ENCODE data around the gene CMC1.
"Not testable (repeated sequence)": the region's sequence is repeated elsewhere in the genome, so short reads cannot be mapped to it uniquely, and the experiment has no call there.

CMC1 gene

DNA sequence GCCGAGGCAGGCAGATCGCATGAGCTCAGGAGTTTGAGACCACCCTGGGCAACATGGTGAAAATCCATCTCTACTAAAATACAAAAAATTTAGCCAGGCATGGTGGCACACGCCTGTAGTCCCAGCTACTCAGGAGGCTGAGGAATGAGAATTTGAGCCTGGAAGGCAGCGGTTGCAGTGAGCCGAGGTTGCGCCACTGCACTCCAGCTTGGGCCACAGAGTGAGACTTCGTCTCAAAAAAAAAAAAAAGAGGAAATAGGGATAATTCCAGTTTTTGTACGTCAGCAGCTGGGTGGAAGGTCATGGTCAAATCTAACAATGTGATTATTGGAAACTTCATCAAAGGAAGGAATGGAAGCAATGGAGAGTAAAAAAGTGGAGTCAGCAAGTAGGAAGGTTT, 3.1 kb downstream of the CMC1 start:
- no peak for DNase-seq (ENCODE audit: low read depth)

DNA sequence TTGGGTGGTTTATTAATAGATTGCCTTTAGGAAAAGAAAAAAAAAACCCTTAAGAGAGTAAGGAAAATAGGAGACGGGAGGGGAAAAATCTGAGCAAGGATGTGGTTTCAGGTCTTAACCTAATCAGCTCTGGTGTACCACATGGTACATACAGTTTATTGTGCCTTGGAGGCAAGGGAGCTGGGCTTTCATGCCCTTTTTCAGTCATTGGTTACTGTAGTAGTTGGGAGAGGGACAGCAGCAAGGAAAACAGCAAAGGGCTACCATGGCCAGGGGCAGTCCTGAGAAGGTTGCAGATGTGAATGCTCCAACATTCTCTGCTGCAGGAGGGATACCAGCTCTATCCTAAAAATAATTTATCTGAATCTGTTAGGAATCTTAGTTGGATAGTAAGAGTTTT, 5.9 kb downstream of the CMC1 start:
- peak; percentile 4 for DNase-seq (ENCODE audit: low read depth)

DNA sequence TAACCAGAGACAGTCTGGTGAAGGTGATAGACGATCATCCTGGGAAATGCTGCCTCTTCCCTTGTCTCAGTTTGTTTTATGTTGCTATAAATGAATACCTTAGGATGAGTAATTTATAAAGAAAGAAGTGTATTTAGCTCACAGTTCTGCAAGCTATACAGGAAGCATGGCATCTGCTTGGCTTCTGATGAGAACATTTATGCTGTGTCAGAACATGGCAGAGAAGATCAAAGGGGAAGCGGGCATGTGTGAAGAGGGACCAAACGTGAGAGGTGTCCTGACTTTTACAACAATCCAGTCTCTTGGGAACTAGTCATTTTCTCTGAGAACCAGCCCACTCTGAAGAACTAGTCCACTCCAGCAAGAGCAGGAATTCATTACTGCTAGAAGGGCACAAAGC, 9.6 kb downstream of the CMC1 start:
- DNase-seq (ENCODE audit: low read depth), result no peak

DNA sequence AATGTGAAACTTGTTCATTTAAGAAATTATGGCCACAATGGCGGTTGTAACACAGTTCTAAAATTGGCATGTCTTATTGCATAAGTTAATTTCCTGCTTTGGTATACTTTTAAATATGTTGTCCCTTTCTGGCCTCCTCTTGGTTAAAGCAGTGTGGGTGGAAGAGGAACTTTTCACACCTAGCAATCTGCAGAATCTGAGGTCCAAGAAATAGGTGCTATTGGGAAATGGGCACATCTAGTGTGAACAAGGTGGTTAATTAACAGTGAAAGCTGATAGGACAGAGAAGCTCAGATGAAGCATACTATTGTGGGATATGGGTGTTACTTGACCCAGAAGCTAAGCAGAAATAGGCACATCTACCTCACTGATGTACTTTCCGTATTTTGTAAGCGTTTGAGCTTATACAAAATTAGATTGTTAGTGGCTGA, 10.6 kb downstream of the CMC1 start:
- DNase-seq (ENCODE audit: low read depth), result no peak

DNA sequence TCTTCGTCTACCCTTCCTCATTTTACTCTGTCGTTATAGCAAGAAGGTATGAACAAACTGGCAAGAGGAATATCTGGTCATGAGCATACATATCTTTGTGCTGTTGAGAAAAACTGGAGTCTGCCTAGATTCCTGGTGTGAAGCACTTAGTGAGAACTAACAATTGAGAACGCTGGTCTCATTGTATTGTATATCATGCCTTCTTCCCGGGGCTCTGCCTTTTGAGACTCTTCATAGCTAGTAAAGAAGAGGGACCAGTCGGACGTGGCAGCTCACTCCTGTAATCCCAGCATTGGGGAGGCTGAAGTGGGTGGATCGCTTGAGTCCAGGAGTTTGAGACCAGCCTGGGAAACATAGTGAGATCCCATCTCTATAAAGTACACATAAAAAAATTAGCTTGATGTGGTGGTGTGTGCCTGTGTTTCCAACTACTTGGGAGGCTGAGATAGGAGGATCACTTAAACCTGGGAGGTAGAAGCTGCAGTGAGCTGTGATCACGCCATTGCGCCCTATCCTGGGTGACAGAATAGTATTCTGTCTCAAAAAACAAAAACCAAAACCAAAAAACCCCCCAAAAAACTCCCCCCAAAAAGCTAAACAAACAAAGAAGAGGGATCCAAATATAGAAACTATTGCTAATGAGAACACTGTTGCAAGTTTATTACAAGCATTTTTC, 11.8 kb downstream of the CMC1 start:
- DNase-seq (ENCODE audit: low read depth), result no peak

DNA sequence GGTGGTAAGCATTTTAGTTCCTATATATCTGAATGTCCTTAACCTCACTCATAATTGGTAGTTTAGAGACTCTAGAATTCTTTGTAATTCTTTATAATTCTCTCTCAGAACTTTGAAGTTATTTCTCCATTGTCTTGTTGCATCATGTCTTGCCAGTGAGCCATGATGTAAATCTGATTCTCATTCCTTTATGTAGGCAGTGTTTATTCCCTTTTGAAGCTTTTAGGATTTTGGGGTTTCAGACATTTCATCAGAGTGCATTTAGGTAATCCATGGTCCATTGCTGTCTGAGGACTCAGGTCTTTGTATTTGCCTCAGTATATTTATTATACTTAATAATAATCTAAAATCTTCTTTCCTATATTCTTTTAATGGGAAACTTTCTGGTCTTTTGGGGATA, 20.6 kb downstream of the CMC1 start:
- DNase-seq (ENCODE audit: low read depth), result no peak

DNA sequence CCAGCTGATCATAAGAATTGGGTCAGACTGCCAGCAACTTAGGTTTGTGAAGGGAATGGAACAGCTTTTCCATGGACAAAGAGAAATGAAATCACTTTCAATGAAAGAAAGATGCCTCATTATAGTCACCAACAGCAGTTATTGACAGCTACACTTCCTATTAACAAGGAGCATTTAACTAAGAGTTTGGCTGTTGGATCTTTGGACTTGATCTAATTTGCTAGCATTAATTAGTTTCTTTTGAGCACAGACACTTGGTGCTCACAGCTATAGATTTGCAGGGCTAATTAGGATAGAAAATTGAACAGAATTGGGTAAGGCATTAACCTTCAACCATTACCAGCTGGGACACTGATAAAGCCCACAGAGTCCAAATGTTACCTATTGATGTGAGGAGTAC, 24.2 kb downstream of the CMC1 start:
- DNase-seq (ENCODE audit: low read depth), result no peak

DNA sequence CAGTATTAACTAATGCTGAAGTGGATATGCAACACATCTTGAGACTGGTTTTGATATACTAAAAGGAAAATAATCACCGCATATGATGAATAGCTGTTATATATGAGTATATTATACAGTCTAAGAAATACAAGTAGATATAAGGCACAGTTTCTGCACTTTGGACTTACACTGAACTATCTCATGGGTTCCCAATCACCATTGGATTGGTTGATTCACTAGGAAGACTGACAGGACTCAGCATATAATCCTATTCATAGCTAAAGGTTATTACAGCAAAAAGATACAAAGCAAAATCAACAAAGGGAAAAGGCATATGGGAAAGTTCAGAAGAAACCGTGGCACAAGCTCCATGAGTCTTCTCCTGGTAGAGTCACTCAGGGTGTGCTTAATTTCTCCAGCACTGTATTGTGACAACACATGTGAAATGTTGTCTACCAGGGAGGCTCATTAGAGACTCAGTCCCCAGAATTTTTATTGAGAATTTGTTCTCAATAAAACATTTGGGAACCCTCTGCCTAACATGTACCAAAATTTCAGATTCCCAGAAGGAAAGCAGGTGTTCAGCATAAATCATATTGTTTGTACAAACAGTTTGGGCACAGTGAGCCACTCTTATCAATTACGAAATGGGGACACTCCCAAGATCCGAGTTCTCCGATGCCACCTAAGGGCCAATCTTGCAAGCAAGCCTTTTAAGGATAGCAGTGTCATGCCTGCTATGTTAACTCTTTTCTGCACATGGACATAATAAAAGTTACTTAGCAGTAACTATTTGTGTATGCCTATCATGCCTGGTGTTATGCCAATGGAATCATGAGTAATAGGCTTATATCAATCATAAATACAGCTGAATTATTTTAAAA, 26.8 kb downstream of the CMC1 start:
- no peak for DNase-seq (ENCODE audit: low read depth)

DNA sequence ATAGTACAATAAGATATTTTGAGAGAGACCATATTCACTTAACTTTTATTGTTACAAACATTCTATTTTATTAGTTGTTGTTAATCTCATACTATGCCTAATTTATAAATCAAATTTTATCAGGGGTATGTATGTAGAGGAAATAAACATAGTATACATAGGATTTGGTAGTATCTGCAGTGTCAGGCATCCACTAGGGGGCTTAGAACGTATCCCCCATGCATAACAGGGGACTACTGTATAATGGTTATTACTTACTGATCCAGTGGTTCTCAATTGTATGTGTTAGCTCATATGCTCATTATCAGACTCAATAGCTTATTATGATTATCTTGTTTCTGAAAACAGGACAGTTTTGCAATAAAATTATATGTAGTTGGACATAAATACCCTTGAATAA, 27.6 kb downstream of the CMC1 start:
- no peak for DNase-seq (ENCODE audit: low read depth)

DNA sequence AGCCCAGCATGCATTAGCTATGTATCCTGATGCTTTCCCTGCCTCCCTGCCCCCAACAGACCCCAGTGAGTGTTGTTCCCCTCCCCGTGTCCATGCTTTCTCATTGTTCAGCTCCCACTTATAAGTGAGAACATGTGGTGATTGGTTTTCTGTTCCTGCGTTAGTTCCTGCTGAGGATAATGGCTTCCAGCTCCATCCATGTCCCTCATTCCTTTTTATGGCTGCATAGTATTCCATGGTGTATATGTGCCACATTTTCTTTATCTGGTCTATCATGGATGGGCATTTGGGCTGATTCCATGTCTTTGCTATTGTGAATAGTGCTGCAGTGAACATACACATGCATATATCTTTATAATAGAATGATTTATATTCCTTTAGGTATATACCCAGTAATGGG, 28.5 kb downstream of the CMC1 start:
- not testable (repeated sequence) for DNase-seq (ENCODE audit: low read depth)

DNA sequence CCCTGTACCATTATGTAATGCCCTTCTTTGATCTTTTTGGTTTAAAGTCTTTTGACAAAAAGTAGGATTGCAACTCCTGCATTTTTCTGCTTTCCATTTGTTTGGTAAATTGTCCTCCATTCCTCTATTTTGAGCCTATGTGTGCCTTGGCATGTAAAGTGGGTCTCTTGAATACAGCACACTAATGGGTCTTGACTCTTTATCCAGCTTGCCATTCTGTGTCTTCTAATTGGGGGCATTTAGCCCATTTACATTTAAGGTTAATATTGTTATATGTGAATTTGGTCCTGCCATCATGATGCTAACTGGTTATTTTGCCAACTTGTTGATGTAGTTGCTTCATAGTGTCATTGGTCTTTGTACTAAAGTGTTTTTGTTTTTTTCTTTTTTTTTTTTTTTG, 32.4 kb downstream of the CMC1 start:
- no peak for DNase-seq (ENCODE audit: low read depth)

DNA sequence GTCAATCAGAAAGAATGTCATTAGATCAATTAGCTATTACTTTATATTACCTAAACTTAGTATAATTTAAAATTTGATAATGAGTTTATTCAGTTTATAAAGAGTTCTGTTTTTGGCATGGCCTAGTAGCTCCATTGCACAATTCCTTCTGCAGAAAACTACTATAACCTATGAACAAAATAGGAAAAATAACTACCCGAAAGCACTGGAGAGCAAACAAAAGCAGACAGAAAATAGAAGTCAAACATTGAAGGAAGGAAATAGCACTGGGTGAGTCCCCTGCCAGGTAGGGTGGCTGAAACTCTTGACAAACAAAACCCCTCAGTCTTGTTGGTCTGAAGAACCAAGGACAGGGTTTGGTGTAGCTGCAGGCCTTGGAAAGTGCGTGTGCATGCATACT, 37.5 kb downstream of the CMC1 start:
- no peak for DNase-seq (ENCODE audit: low read depth)

DNA sequence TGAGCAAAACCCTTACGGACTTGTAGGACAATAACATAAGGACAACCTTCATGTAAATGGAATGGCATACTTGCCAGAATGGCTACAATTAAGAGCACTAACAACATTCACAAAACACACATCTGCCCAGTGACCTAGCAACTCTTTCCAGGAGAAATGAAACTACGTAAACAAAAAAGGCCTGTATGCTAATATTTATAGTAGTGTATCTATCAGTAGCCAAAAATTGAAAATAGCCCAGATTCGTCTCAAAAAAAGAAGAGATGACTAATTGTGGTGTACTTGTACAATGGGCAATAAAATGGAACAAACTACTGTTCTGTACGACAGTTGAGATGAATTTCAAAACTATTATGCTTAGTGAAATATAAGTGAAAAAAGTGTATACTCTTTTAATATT, 38.4 kb downstream of the CMC1 start:
- no peak for DNase-seq (ENCODE audit: low read depth)

DNA sequence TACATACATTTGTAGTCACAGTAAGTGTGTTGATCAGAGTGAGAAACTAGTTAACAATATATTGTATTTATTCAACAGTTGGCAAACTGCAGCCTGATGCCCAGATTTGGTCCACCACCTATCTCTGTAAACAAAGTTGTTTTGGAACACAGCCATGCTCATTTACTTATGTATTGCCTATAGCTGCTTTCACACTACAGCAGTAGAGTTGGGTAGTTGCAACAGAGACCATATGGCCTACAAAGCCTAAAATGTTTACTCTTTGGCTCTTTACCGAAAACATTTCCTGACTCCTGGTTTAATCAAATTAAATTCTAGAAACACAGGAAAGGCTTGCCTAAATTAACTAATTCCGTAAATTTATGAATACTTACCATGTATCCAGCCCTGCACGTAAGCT, 39.4 kb downstream of the CMC1 start:
- DNase-seq (ENCODE audit: low read depth), result no peak

DNA sequence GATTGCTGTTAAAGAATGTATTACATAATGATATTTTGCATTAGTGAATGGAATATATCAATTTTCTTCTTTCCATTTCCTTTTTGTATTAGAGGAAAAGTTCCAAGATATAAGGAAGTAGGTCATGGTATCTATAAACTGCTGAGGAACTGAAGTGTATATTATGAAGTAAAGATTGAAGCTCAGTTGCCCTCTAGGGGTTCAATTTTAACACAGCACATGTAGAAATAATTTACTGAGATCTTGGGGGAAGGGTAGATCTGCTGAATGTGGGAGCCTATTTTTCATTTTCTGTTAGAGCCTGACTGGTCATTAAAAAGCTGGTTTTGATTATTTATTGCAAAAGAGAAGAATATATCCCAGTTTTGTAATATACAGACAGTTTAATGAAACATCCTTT, 45.2 kb downstream of the CMC1 start:
- peak; percentile 47 for DNase-seq (ENCODE audit: low read depth)

DNA sequence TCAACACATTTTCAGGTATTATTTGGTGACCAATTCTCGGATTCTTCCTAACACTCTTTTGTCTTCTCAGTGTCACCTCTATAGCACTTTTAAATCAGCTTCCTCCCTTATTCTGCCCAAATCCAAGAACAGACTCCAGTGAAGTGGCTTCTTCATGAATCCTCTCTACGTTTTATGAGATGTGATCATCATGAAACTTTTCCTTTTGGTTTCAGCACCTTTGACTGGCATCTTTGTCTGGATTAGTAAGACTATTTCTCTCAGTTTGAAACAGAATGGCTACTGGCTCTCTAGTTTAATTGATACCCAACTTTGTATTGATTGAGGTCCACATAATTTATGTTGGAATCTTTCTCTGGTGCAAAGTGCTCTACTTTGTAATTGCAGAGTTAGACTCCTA, 45.6 kb downstream of the CMC1 start:
- DNase-seq (ENCODE audit: low read depth), result no peak

DNA sequence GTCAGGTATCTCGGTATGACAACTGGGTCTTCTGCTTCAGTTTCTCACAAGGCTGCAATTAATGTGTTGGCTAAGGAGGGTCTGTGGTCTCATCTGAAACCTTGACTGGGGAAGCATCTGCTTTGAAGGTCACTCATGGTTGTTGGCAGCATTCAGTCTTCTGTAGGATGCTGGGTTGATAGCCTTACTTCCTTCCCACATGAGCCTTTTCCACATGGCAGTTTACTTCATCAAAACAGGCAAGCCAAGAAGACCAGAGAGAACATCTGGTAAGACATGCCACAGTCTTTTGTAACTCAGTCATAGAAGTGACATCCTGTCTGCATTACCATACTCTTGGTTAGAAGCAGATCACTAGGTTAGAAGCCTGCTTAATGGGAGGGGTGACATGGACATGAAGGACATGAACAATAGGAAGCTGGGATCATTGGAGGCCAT, 49.5 kb downstream of the CMC1 start:
- DNase-seq (ENCODE audit: low read depth), result no peak

DNA sequence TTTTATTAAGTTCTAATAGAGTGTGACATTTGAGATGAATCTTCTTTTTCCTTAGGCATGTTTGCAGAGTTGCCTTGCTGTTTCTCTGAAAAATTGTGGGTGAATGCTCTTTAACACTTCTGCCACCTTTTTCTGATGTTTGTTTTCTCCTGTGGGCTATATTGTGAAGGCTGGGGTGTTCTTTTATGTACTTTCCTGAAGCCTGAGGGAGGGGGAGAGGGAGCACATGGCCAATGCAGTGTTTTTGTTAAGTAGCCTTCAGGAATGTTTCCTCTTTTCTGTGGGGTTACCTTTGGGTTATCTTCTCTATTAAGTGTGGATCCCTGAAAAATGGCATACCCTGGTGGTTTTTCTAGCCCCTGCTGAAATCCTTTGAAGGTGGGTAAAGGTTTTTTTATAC, 50.2 kb downstream of the CMC1 start:
- DNase-seq (ENCODE audit: low read depth), result no peak

DNA sequence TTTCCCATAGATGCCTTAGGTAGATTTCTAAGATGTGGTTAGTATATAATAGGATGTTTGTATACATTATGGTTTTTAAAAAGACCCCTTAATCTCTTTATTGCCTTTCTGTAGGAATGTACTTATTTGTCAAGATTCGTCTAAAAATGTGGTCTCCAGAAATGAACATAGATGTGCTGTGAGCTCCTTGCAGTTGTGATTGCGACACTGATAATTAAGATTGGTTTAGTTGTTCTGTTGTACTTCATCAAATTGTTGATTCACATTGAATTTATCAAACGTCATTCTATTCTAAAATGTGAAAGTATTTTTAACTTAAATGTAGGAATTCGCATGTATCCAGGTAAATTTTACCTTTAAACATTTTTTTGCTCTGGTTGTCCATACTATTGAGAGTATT, 51.2 kb downstream of the CMC1 start:
- no peak for DNase-seq (ENCODE audit: low read depth)

DNA sequence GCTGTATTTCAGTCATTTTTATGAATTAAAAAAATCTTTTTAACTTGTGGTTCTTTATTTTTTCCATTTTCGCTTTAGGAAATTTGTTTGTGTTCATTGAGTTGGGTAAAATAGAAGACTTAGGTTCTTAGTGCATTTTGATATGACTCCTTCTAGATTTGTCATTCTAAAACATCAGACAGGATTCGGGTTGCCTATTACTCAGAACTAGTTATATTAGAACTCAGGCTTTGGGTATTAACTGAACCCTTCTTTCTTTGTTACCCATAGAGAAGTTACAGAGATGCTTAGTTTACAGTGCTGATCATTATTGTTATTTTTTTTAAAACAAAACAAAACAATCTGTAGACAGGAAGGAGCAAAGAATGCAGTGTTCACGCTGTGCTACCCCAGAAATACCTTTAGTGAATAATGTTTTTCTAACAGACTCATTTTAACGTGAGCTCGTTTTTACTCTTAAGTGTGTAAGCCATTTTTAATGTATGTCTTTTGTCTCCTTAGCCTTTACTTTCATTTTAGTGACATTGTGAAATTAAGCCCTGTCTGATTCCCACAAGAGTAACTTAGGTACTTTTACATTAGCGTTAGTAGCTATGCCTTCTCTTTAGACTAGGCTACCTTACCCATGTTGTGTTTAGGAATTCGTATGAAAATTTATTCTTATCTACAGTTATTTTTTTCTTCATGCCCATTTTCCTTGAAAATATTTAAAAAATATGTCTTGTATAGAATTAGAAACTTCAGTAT, 53.4 kb downstream of the CMC1 start:
- DNase-seq (ENCODE audit: low read depth), result no peak

DNA sequence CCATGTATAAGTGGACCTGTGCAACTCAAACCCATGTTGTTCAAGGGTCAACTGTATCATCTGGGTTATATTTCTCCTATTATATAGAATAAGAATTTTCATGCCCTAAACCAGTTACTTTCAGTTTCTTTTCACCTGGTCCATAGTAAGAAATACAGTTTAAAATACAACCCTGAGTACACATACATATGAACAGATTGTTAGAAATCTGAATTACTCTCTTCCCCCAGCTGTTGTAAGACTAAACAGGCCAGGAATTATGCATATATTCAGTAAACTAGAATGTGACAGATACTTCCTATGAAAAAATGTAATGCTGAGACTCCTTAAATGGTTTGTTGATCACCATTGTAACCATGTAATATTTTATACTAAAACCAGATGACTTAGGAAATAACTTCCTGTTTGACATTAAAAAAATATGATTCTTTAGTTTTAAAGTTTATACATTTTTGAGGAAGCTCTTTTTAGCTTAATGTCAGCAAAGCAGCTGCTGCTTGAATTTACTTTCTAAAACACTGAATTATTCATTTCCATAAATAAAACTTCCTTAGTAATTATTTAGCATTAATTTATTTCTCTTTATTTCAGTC, 54.6 kb downstream of the CMC1 start:
- DNase-seq (ENCODE audit: low read depth), result peak; percentile 7

DNA sequence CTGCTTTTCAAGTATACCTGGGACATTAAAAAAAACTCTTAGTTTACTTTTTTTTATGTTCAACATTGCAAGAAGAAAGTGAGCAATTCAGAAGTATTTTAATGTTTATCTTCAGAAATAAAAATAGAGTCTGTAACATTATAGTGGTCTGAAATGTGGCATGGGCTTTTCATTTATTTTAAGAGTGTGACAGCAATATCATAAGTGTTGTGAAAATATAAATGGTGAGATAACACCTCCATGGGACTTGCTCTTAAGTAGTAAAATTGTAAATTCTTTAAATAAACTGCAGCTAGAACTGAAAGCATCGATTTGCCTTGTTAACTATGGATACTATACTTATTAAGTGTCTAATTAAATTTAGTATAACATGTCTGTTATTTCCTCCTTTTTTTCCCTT, 58.3 kb downstream of the CMC1 start:
- DNase-seq (ENCODE audit: low read depth), result no peak

All from amniotic epithelial cell (primary cell).